Measurements from ENCODE around the gene UBA1. TPM values are rescaled to one million over a fixed set of nuclear protein-coding genes. Genes with fewer than 3 reads are reported as not detected.

The UBA1 gene
- total RNA-seq, 1 donor from 2014 or later = 244 TPM

DNA sequence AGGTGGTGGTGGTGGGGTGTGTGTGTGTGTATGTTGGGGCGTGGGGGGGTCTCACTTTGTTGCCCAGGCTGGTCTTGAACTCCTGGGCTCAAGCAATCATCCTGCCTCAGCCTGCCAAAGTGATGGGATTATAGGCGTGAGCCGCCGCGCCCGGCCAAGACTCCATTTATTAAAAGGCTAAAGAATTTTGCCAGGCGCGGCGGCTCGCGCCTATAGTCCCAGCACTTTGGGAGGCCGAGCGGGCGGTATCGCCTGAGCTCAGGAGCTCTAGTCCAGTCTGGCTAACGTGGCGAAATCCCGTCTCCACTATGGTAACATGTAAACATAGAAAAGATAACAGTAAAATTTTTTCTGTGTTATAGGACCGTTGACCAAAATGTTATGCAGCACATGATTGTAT is 3.7 kb upstream of the UBA1 start:
- no peak overlapping the region for H2AFZ ChIP-seq (ENCODE audit: low read depth, low read length)
- H3K4me1 ChIP-seq (ENCODE audit: insufficient read depth, low read length) = peaks cover 6% of the 10 kb centered on the region
- H3K27me3 ChIP-seq (ENCODE audit: insufficient read depth, low read length) = no peaks in the 10 kb centered on the region
- peaks cover 2% of the 10 kb centered on the region for H3K36me3 ChIP-seq (ENCODE audit: insufficient read depth, low read length)
- no peak for DNase-seq (ENCODE audit: low read depth)
- FAIRE-seq = no peak
- Mint-ChIP-seq H3K4me1 (ENCODE audit: low read depth, unreplicated experiment) (peaks cover 9% of the 10 kb centered on the region), H3K9me3 (ENCODE audit: unreplicated experiment) (no peaks in the 10 kb centered on the region), H3K27ac (ENCODE audit: unreplicated experiment) (no peak overlapping the region), H3K36me3 (ENCODE audit: low read depth, unreplicated experiment) (no peaks in the 10 kb centered on the region), H3K4me3 (ENCODE audit: unreplicated experiment) (no peak overlapping the region), H3K27me3 (ENCODE audit: low read depth, unreplicated experiment) (no peaks in the 10 kb centered on the region)
- H3K27ac ChIP-seq (ENCODE audit: low read depth, low read length) = no peak overlapping the region
- no peak overlapping the region for H3K4me3 ChIP-seq (ENCODE audit: insufficient read depth, low read depth, low read length)
- H3K9me3 ChIP-seq (ENCODE audit: insufficient read depth, low read depth, low read length) = no peaks in the 10 kb centered on the region
- H3K9ac ChIP-seq (ENCODE audit: low read length) = no peak overlapping the region
- no peak overlapping the region for H3K4me2 ChIP-seq (ENCODE audit: low read length)
- H3K79me2 ChIP-seq (ENCODE audit: insufficient read depth, low read length) = peaks cover 24% of the 10 kb centered on the region
- no peak for TF ChIP-seq EZH2 (IDR thresholded peaks at IDR 0.05; ENCODE audit: insufficient read depth, low read length)
- TF ChIP-seq, protein P1, sequence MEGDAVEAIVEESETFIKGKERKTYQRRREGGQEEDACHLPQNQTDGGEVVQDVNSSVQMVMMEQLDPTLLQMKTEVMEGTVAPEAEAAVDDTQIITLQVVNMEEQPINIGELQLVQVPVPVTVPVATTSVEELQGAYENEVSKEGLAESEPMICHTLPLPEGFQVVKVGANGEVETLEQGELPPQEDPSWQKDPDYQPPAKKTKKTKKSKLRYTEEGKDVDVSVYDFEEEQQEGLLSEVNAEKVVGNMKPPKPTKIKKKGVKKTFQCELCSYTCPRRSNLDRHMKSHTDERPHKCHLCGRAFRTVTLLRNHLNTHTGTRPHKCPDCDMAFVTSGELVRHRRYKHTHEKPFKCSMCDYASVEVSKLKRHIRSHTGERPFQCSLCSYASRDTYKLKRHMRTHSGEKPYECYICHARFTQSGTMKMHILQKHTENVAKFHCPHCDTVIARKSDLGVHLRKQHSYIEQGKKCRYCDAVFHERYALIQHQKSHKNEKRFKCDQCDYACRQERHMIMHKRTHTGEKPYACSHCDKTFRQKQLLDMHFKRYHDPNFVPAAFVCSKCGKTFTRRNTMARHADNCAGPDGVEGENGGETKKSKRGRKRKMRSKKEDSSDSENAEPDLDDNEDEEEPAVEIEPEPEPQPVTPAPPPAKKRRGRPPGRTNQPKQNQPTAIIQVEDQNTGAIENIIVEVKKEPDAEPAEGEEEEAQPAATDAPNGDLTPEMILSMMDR (IDR thresholded peaks at IDR 0.05; ENCODE audit: insufficient read depth, low read depth, low read length) = no peak
- peaks cover 8% of the 10 kb centered on the region for H4K20me1 ChIP-seq (ENCODE audit: insufficient read depth, low read length)

GRCh38 chrX:47190445-47191269 is 3.0 kb upstream of the UBA1 start:
- peaks cover 13% of the 10 kb centered on the region for H4K20me1 ChIP-seq (ENCODE audit: insufficient read depth, low read length)
- peaks cover under 1% of the 10 kb centered on the region for H3K36me3 ChIP-seq (ENCODE audit: insufficient read depth, low read length)
- peak overlapping the region; percentile 66 for H3K27ac Mint-ChIP-seq (ENCODE audit: unreplicated experiment)
- peak overlapping the region; percentile 47 for H3K27ac ChIP-seq (ENCODE audit: low read depth, low read length)
- no peaks in the 10 kb centered on the region for H3K27me3 ChIP-seq (ENCODE audit: insufficient read depth, low read length)
- peak overlapping the region; percentile 90 for H3K4me3 Mint-ChIP-seq (ENCODE audit: unreplicated experiment)
- peak overlapping the region; percentile 86 for H3K9ac ChIP-seq (ENCODE audit: low read length)
- H3K79me2 ChIP-seq (ENCODE audit: insufficient read depth, low read length) = peaks cover 32% of the 10 kb centered on the region
- no peaks in the 10 kb centered on the region for H3K36me3 Mint-ChIP-seq (ENCODE audit: low read depth, unreplicated experiment)
- TF ChIP-seq, protein P1 (IDR thresholded peaks at IDR 0.05; ENCODE audit: insufficient read depth, low read depth, low read length) = no peak
- no peak for TF ChIP-seq EZH2 (IDR thresholded peaks at IDR 0.05; ENCODE audit: insufficient read depth, low read length)
- no peaks in the 10 kb centered on the region for H3K9me3 ChIP-seq (ENCODE audit: insufficient read depth, low read depth, low read length)
- H3K4me3 ChIP-seq (ENCODE audit: insufficient read depth, low read depth, low read length) = peak overlapping the region; percentile 70
- peak overlapping the region; percentile 60 for H2AFZ ChIP-seq (ENCODE audit: low read depth, low read length)
- no peaks in the 10 kb centered on the region for H3K9me3 Mint-ChIP-seq (ENCODE audit: unreplicated experiment)
- DNase-seq (ENCODE audit: low read depth) = peak; percentile 87
- FAIRE-seq = no peak
- H3K4me2 ChIP-seq (ENCODE audit: low read length) = peak overlapping the region; percentile 94
- H3K27me3 Mint-ChIP-seq (ENCODE audit: low read depth, unreplicated experiment) = no peaks in the 10 kb centered on the region
- peaks cover 13% of the 10 kb centered on the region for H3K4me1 Mint-ChIP-seq (ENCODE audit: low read depth, unreplicated experiment)
- peaks cover 8% of the 10 kb centered on the region for H3K4me1 ChIP-seq (ENCODE audit: insufficient read depth, low read length)

- peaks cover 20% of the 10 kb centered on the region for H4K20me1 ChIP-seq (ENCODE audit: insufficient read depth, low read length)
- H3K4me1 Mint-ChIP-seq (ENCODE audit: low read depth, unreplicated experiment) = peaks cover 20% of the 10 kb centered on the region
- peak overlapping the region; percentile 66 for H3K27ac Mint-ChIP-seq (ENCODE audit: unreplicated experiment)
- H2AFZ ChIP-seq (ENCODE audit: low read depth, low read length) = peak overlapping the region; percentile 60
- DNase-seq (ENCODE audit: low read depth) = no peak
- H3K9me3 Mint-ChIP-seq (ENCODE audit: unreplicated experiment) = no peaks in the 10 kb centered on the region
- peak overlapping the region; percentile 94 for H3K4me2 ChIP-seq (ENCODE audit: low read length)
- no peaks in the 10 kb centered on the region for H3K36me3 Mint-ChIP-seq (ENCODE audit: low read depth, unreplicated experiment)
- peaks cover 2% of the 10 kb centered on the region for H3K36me3 ChIP-seq (ENCODE audit: insufficient read depth, low read length)
- no peaks in the 10 kb centered on the region for H3K9me3 ChIP-seq (ENCODE audit: insufficient read depth, low read depth, low read length)
- H3K27me3 Mint-ChIP-seq (ENCODE audit: low read depth, unreplicated experiment) = no peaks in the 10 kb centered on the region
- H3K79me2 ChIP-seq (ENCODE audit: insufficient read depth, low read length) = peaks cover 39% of the 10 kb centered on the region
- TF ChIP-seq, protein P1 (IDR thresholded peaks at IDR 0.05; ENCODE audit: insufficient read depth, low read depth, low read length) = no peak
- TF ChIP-seq EZH2 (IDR thresholded peaks at IDR 0.05; ENCODE audit: insufficient read depth, low read length) = no peak
- peak overlapping the region; percentile 47 for H3K27ac ChIP-seq (ENCODE audit: low read depth, low read length)
- H3K9ac ChIP-seq (ENCODE audit: low read length) = peak overlapping the region; percentile 86
- H3K4me1 ChIP-seq (ENCODE audit: insufficient read depth, low read length) = peaks cover 15% of the 10 kb centered on the region
- peak overlapping the region; percentile 90 for H3K4me3 Mint-ChIP-seq (ENCODE audit: unreplicated experiment)
- H3K27me3 ChIP-seq (ENCODE audit: insufficient read depth, low read length) = no peaks in the 10 kb centered on the region
- peak overlapping the region; percentile 70 for H3K4me3 ChIP-seq (ENCODE audit: insufficient read depth, low read depth, low read length)
- FAIRE-seq = no peak
These were observed 2.3 kb upstream of the UBA1 start for GRCh38 chrX:47191331-47191730.
